Measurements from ENCODE around the gene ATP9A. TPM values are rescaled to one million over a fixed set of nuclear protein-coding genes. Genes with fewer than 3 reads are reported as not detected.
"Not testable (repeated sequence)": the region's sequence is repeated elsewhere in the genome, so short reads cannot be mapped to it uniquely, and the experiment has no call there.

The ATP9A gene
- total RNA-seq, 1 donor from 2014 or later, result 260 TPM

- DNase-seq, result no peak
These were observed 197.3 kb downstream of the ATP9A start for GRCh38 chr20:51570739-51571459.

DNA sequence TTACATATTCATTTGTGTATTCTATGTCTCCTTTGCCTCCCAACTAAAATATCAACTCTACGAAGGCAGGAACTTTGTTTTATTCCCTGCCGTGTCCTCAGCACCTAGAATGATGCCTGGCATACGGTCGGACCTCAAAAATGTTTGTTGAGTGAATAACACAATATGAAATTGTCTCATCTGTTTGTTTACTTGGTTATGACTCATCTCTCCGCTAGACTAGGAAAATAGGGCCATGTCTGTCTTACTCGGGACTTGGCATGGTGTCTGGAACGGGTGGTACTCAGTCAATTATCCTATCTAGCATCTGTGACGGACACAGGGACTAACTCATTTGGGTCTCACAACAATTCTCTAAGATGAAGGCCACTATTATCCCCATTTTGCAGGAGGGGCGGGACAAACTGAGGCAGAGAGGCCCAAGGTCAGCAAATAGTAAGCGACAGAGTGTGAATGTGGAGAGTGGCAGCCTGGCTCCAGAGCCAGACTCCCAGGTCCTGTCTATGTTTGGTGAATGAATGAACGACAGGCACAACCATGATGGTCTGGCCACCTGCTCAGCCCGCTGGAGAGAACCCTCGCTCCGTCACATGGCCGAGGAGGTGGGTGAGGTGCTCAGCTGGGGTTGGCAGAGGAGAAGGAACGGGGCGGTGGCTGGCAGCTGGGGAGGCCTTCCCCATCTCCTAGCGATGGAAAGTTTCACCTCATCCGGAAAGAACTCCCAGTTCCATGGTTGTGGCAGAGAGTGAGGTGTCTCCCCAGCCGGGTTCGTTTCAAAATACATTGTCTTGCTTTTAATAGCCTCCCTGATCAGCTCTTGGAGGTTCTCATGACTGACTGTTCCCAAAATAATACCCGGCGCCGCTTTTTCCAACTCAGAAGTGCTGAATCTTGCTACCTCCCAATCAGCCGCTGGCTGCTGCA, 198.1 kb downstream of the ATP9A start:
- DNase-seq, result peak; percentile 29

GRCh38 chr20:51568533-51568932, 199.7 kb downstream of the ATP9A start:
- not testable (repeated sequence) for DNase-seq

DNA sequence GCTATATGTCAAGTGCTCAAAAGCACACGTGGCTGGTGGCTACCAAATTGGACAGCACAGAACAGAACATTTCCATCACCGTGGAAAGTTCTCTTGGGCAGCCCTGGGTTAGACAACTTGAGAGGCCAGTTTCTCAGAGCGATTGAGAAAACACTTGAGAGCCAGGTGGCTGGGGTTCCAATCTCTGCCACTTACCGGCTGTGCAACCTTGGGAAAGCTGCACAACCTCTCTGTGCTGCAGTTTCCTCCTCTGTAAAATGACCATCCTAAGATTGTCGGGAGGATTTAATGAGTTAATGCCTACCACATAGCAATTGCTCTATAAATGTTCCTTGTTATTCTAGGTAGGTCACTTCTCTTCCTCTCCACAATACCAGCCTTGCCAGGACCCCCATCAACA, 200.6 kb downstream of the ATP9A start:
- DNase-seq, result no peak

GRCh38 chr20:51566594-51566993, 201.6 kb downstream of the ATP9A start:
- DNase-seq, result no peak

DNA sequence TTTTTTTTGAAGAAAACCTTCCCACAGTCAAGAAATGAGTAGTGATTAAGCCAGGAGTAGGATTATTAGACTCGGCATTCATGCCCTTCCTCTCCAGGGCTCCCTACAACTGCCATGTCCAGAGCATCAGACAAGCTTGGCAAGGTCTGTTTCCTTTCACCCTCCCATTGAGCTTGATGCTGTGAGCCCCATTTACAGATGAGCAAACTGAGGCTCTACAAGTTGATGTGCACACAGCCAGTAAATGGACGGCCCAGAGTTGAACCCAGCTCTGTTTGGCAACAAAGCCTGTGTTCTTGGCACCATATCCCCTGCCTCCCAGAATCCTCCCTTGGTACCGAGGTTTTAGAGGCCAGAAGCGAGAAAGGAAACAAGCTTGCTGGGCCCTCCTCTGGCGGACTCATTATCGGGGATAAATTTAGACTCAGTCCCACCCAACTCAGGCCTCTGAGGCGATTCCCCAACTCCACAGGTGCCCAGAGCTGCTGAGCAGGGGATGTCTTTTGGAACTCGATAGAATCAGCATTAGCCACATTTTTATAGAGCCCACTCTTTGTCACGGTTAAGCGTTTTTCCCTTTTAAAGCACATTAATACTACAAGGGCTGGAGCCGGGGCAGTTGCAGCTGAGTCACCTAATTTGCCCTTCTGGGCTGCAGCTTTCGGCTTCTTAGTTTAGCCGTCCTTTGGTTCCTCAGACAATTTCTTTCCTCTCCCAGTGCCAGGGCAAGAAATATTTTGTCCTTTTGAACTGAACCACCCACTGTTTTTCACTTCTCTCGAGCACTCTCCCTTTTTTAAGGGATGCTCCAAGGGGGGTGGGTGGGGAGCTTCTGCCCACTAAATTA, 202.7 kb downstream of the ATP9A start:
- DNase-seq, result no peak

- no peak for DNase-seq
These were observed 204.5 kb downstream of the ATP9A start for GRCh38 chr20:51563486-51564332.

- DNase-seq, result no peak
These were observed 205.1 kb downstream of the ATP9A start for GRCh38 chr20:51563174-51563485.

- DNase-seq, result peak; percentile 67
These were observed 205.6 kb downstream of the ATP9A start for GRCh38 chr20:51562332-51563173.

- no peak for DNase-seq
These were observed 206.2 kb downstream of the ATP9A start for GRCh38 chr20:51562027-51562331.

GRCh38 chr20:51560550-51561307, 207.5 kb downstream of the ATP9A start:
- no peak for DNase-seq

GRCh38 chr20:51560042-51560441, 208.1 kb downstream of the ATP9A start:
- DNase-seq, result no peak

DNA sequence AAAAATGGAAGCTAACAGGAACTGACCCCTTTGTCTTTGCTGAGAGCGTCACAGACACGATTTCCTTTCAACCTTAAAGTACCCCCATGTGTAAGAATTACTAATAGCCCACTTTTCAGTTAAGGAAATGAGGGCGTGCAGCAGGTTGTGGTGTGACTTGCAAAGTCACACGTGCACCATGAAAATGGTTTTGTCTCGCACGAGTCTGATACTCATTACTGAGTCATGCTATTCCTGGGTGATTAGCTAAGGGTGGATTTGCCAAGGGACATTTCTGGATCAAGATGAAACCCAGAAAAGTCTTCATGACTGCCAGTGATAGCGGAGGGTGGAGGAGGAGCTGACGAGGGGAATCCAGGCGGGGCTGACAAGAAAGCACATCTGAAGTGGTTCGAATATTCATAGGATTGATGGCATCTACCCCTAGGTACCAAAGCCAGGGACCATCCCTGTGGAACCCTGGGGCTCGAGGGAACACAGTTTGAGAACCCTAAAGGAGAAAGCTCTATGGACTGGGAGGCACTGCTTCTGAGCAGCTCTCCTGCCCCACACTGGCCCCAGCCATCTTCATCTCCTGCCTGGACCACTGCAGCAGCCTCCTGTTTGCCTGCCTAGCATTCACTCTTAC, 213.5 kb downstream of the ATP9A start:
- no peak for DNase-seq

DNA sequence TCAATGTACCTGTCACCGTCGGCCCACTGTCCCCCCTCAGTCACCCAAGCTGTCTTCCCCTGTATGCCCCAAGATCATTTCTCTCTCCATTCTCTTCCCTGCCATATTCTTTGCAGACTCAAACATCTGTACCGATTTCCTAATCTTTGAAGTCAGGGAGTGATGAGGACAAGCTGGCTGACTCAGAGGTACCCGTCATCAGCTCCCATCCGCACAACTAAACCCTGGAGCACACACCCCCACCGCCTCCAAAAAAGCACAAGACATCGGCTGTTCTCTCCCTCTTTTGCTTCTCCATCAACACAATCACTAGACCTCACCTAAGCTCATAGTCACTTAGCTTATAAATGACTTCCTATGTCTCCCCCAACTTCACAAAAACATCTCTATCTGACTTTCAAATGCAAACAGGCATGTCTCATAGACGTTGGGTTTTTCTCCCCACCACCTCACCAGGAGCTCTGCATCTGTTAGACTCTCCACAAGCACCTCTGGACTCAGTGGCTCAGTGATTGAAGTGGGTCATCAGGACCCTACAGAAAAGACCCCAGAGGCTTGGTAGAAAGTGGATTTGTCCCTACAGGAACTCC, 214.2 kb downstream of the ATP9A start:
- no peak for DNase-seq

- DNase-seq, result no peak
These were observed 217.0 kb downstream of the ATP9A start for GRCh38 chr20:51551186-51551585.

- no peak for DNase-seq
These were observed 218.7 kb downstream of the ATP9A start for GRCh38 chr20:51549474-51549873.

DNA sequence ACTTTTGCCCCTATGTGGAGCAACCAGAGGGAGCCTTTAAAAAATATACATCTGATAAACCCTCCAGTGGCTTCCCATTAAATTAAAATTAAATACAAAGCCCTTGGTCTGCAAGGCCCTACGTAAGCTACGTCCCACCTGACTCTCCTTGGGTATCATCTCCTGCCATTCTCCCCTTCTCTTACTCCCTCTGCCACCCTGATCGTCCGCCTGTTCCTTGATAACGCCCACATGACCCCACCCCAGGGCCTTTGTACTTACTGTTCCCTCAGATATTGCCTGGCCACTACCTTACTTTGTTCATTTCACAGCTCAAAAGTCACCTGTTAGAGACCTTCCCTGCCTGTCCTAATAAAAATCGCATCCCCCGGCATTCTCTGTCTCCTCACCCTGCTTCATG, 220.2 kb downstream of the ATP9A start:
- no peak for DNase-seq

All from occipital lobe (tissue), 2 donors.